HEK293 (cell line): Measurements from ENCODE around the gene HOXC5.

Experiments
- GLI4 ChIP-seq: fragments of 450-650 bp; formaldehyde crosslinking; IDR thresholded peaks from 2 replicates; pipeline ENCODE4 v1.5.1; 2016; ENCODE audit warnings: missing biosample characterization, missing genetic modification characterization
- GLIS1 ChIP-seq: fragments of 450-650 bp; formaldehyde crosslinking; IDR thresholded peaks from 2 replicates; pipeline ENCODE4 v1.5.1; 2016; ENCODE audit warnings: missing biosample characterization, missing genetic modification characterization
- HOXD13 ChIP-seq: sonication (generic); formaldehyde crosslinking; IDR thresholded peaks from 2 replicates; pipeline ENCODE4 v1.8.0; 2022; ENCODE audit warnings: missing genetic modification reagents, borderline replicate concordance
- KLF8 ChIP-seq: fragments of 450-650 bp; formaldehyde crosslinking; IDR thresholded peaks from 2 replicates; pipeline ENCODE4 v1.5.1; 2016; ENCODE audit warnings: missing biosample characterization, missing genetic modification characterization
- OSR2 ChIP-seq: fragments of 450-650 bp; formaldehyde crosslinking; IDR thresholded peaks from 2 replicates; pipeline ENCODE4 v1.5.1; 2016; ENCODE audit warnings: missing biosample characterization, missing genetic modification characterization
- PRDM1 ChIP-seq: fragments of 450-650 bp; formaldehyde crosslinking; IDR thresholded peaks from 2 replicates; pipeline ENCODE4; 2016; ENCODE audit warnings: missing biosample characterization, missing genetic modification characterization
- REPIN1 ChIP-seq: fragments of 450-650 bp; formaldehyde crosslinking; IDR thresholded peaks from 2 replicates; pipeline ENCODE4 v1.5.1; 2017; ENCODE audit warnings: missing biosample characterization, missing genetic modification characterization, low read depth
- ZBTB1 ChIP-seq: fragments of 450-650 bp; formaldehyde crosslinking; IDR thresholded peaks from 2 replicates; pipeline ENCODE4 v1.5.1; 2016; ENCODE audit warnings: missing biosample characterization, missing genetic modification characterization
- ZBTB49 ChIP-seq: fragments of 450-650 bp; formaldehyde crosslinking; IDR thresholded peaks from 2 replicates; pipeline ENCODE4 v1.5.1; 2016; ENCODE audit warnings: missing biosample characterization, missing genetic modification characterization, low read depth
- ZBTB8A ChIP-seq: fragments of 450-650 bp; formaldehyde crosslinking; IDR thresholded peaks from 2 replicates; pipeline ENCODE4 v1.5.1; 2016; ENCODE audit warnings: missing biosample characterization, missing genetic modification characterization
- ZIC2 ChIP-seq: fragments of 450-650 bp; formaldehyde crosslinking; IDR thresholded peaks from 2 replicates; pipeline ENCODE4 v1.5.1; 2016; ENCODE audit warnings: missing biosample characterization, missing genetic modification characterization
- ZNF112 ChIP-seq: fragments of 450-650 bp; formaldehyde crosslinking; IDR thresholded peaks from 2 replicates; pipeline ENCODE4 v1.5.0; 2017; ENCODE audit warnings: missing biosample characterization, missing genetic modification characterization
- ZNF121 ChIP-seq: fragments of 450-650 bp; formaldehyde crosslinking; IDR thresholded peaks from 2 replicates; pipeline ENCODE4 v1.5.1; 2016; ENCODE audit warnings: missing biosample characterization, missing genetic modification characterization
- ZNF404 ChIP-seq: fragments of 450-650 bp; formaldehyde crosslinking; IDR thresholded peaks from 2 replicates; pipeline ENCODE4 v1.5.1; 2017; ENCODE audit warnings: missing biosample characterization, missing genetic modification characterization
- ZNF530 ChIP-seq: fragments of 450-650 bp; formaldehyde crosslinking; IDR thresholded peaks from 2 replicates; pipeline ENCODE4 v1.5.1; 2016; ENCODE audit warnings: low read depth, missing biosample characterization, missing genetic modification characterization
- ZNF560 ChIP-seq: fragments of 450-650 bp; formaldehyde crosslinking; IDR thresholded peaks from 2 replicates; pipeline ENCODE4 v1.5.1; 2017; ENCODE audit warnings: missing biosample characterization, missing genetic modification characterization, borderline replicate concordance
- ZNF561 ChIP-seq: fragments of 450-650 bp; IDR thresholded peaks from 2 replicates; pipeline ENCODE4 v1.5.1; 2018; ENCODE audit warnings: missing biosample characterization, missing genetic modification characterization, borderline replicate concordance
- ZNF623 ChIP-seq: fragments of 450-650 bp; formaldehyde crosslinking; IDR thresholded peaks from 2 replicates; pipeline ENCODE4 v1.5.1; 2016; ENCODE audit warnings: missing biosample characterization, missing genetic modification characterization
- ZNF660 ChIP-seq: fragments of 450-650 bp; IDR thresholded peaks from 2 replicates; pipeline ENCODE4 v1.5.1; 2018; ENCODE audit warnings: missing biosample characterization, mild to moderate bottlenecking, missing genetic modification characterization
- ZNF837 ChIP-seq: fragments of 450-650 bp; formaldehyde crosslinking; IDR thresholded peaks from 2 replicates; pipeline ENCODE4 v1.5.1; 2016; ENCODE audit warnings: missing biosample characterization, missing genetic modification characterization
- ZSCAN16 ChIP-seq: fragments of 450-650 bp; formaldehyde crosslinking; IDR thresholded peaks from 2 replicates; pipeline ENCODE4 v1.5.1; 2016; ENCODE audit warnings: missing biosample characterization, missing genetic modification characterization
- ZSCAN30 ChIP-seq: fragments of 450-650 bp; IDR thresholded peaks from 2 replicates; pipeline ENCODE4 v1.5.1; 2018; ENCODE audit warnings: missing biosample characterization, mild to moderate bottlenecking, missing genetic modification characterization, moderate library complexity
- ZSCAN4 ChIP-seq: fragments of 450-650 bp; formaldehyde crosslinking; IDR thresholded peaks from 2 replicates; pipeline ENCODE4 v1.5.1; 2017; ENCODE audit warnings: missing biosample characterization, missing genetic modification characterization
- TF ChIP-seq, protein P1 (sequence below): fragments of 450-650 bp; formaldehyde crosslinking; IDR thresholded peaks from 2 replicates; pipeline ENCODE4 v1.5.1; 2016; ENCODE audit warnings: missing biosample characterization, missing genetic modification characterization
- TF ChIP-seq, protein P2 (sequence below): fragments of 450-650 bp; formaldehyde crosslinking; conservative IDR thresholded peaks from 2 replicates; pipeline ENCODE4 v1.5.1; 2016; ENCODE audit warnings: low read depth, missing biosample characterization, missing genetic modification characterization
- TF ChIP-seq, protein P3 (sequence below): fragments of 450-650 bp; formaldehyde crosslinking; optimal IDR thresholded peaks from 2 replicates; pipeline ENCODE3; 2016; ENCODE audit warnings: missing biosample characterization, mild to moderate bottlenecking, missing genetic modification characterization
- TF ChIP-seq, protein P4 (sequence below): fragments of 450-650 bp; formaldehyde crosslinking; IDR thresholded peaks from 2 replicates; pipeline ENCODE4 v1.5.1; 2017; ENCODE audit warnings: missing biosample characterization, mild to moderate bottlenecking, missing genetic modification characterization, moderate library complexity

The HOXC5 gene

GRCh38 chr12:54010972-54011664 is 21.7 kb upstream of the HOXC5 start (continued):
- peak; percentile 31; the same call in 1 of the 2 replicates for TF ChIP-seq ZBTB8A (tag by site-specific recombination)
- TF ChIP-seq PRDM1 (tag by site-specific recombination): peak; percentile 62
- TF ChIP-seq ZNF121 (tag by site-specific recombination): no peak
- TF ChIP-seq, protein P1, sequence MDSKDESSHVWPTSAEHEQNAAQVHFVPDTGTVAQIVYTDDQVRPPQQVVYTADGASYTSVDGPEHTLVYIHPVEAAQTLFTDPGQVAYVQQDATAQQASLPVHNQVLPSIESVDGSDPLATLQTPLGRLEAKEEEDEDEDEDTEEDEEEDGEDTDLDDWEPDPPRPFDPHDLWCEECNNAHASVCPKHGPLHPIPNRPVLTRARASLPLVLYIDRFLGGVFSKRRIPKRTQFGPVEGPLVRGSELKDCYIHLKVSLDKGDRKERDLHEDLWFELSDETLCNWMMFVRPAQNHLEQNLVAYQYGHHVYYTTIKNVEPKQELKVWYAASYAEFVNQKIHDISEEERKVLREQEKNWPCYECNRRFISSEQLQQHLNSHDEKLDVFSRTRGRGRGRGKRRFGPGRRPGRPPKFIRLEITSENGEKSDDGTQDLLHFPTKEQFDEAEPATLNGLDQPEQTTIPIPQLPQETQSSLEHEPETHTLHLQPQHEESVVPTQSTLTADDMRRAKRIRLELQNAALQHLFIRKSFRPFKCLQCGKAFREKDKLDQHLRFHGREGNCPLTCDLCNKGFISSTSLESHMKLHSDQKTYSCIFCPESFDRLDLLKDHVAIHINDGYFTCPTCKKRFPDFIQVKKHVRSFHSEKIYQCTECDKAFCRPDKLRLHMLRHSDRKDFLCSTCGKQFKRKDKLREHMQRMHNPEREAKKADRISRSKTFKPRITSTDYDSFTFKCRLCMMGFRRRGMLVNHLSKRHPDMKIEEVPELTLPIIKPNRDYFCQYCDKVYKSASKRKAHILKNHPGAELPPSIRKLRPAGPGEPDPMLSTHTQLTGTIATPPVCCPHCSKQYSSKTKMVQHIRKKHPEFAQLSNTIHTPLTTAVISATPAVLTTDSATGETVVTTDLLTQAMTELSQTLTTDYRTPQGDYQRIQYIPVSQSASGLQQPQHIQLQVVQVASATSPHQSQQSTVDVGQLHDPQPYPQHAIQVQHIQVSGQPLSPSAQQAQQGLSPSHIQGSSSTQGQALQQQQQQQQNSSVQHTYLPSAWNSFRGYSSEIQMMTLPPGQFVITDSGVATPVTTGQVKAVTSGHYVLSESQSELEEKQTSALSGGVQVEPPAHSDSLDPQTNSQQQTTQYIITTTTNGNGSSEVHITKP (tag by site-specific recombination): no peak
- TF ChIP-seq, protein P2, sequence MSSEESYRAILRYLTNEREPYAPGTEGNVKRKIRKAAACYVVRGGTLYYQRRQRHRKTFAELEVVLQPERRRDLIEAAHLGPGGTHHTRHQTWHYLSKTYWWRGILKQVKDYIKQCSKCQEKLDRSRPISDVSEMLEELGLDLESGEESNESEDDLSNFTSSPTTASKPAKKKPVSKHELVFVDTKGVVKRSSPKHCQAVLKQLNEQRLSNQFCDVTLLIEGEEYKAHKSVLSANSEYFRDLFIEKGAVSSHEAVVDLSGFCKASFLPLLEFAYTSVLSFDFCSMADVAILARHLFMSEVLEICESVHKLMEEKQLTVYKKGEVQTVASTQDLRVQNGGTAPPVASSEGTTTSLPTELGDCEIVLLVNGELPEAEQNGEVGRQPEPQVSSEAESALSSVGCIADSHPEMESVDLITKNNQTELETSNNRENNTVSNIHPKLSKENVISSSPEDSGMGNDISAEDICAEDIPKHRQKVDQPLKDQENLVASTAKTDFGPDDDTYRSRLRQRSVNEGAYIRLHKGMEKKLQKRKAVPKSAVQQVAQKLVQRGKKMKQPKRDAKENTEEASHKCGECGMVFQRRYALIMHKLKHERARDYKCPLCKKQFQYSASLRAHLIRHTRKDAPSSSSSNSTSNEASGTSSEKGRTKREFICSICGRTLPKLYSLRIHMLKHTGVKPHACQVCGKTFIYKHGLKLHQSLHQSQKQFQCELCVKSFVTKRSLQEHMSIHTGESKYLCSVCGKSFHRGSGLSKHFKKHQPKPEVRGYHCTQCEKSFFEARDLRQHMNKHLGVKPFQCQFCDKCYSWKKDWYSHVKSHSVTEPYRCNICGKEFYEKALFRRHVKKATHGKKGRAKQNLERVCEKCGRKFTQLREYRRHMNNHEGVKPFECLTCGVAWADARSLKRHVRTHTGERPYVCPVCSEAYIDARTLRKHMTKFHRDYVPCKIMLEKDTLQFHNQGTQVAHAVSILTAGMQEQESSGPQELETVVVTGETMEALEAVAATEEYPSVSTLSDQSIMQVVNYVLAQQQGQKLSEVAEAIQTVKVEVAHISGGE (tag by site-specific recombination): no peak
- no peak for TF ChIP-seq KLF8 (tag by site-specific recombination)
- no peak for TF ChIP-seq HOXD13
- no peak for TF ChIP-seq ZIC2
- TF ChIP-seq, protein P3, sequence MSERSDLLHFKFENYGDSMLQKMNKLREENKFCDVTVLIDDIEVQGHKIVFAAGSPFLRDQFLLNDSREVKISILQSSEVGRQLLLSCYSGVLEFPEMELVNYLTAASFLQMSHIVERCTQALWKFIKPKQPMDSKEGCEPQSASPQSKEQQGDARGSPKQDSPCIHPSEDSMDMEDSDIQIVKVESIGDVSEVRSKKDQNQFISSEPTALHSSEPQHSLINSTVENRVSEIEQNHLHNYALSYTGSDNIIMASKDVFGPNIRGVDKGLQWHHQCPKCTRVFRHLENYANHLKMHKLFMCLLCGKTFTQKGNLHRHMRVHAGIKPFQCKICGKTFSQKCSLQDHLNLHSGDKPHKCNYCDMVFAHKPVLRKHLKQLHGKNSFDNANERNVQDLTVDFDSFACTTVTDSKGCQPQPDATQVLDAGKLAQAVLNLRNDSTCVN (tag by site-specific recombination): no peak
- TF ChIP-seq ZNF112 (tag by site-specific recombination): no peak
- no peak for TF ChIP-seq ZNF560 (tag by site-specific recombination)
- no peak; the same call in 1 of the 2 replicates for TF ChIP-seq GLIS1 (tag by site-specific recombination)
- no peak for TF ChIP-seq ZNF837 (tag by site-specific recombination)
- no peak for TF ChIP-seq ZBTB49 (tag by site-specific recombination)
- TF ChIP-seq GLI4 (tag by site-specific recombination): no peak
- no peak for TF ChIP-seq ZNF530 (tag by site-specific recombination)
- TF ChIP-seq ZSCAN4 (tag by site-specific recombination): no peak
- peak; percentile 84 for TF ChIP-seq OSR2
- no peak for TF ChIP-seq REPIN1
- no peak for TF ChIP-seq ZSCAN30 (tag by site-specific recombination)
- no peak for TF ChIP-seq ZSCAN16 (tag by site-specific recombination)
- TF ChIP-seq ZBTB1 (tag by site-specific recombination): no peak
- TF ChIP-seq, protein P4, sequence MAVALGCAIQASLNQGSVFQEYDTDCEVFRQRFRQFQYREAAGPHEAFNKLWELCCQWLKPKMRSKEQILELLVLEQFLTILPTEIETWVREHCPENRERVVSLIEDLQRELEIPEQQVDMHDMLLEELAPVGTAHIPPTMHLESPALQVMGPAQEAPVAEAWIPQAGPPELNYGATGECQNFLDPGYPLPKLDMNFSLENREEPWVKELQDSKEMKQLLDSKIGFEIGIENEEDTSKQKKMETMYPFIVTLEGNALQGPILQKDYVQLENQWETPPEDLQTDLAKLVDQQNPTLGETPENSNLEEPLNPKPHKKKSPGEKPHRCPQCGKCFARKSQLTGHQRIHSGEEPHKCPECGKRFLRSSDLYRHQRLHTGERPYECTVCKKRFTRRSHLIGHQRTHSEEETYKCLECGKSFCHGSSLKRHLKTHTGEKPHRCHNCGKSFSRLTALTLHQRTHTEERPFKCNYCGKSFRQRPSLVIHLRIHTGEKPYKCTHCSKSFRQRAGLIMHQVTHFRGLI: no peak
- TF ChIP-seq ZNF561: no peak
- TF ChIP-seq ZNF404: peak; percentile 39; the same call in 1 of the 2 replicates
- TF ChIP-seq ZNF660: no peak
- no peak for TF ChIP-seq ZNF623 (tag by site-specific recombination)
